Urothelium cell line (cell line): ENCODE data around the gene UHRF1.

Experiments
- DNase-seq: peaks from one replicate; pipeline ENCODE4 v3.0.0; 2011; ENCODE audit warnings: low spot score, mixed read lengths
- FAIRE-seq: peaks from 2 replicates; lab custom pipeline; 2011; peaks lifted over from hg19 to GRCh38; lab: Jason Lieb, UNC

UHRF1 gene

GRCh38 chr19:4986056-4986455 is 76.8 kb downstream of the UHRF1 start:
- DNase-seq (no peak), FAIRE-seq (no peak)

- FAIRE-seq: no peak
- no peak for DNase-seq
Measured at GRCh38 chr19:4986471-4986891, 77.2 kb downstream of the UHRF1 start.

- FAIRE-seq (no peak), DNase-seq (no peak)
Measured at GRCh38 chr19:4987256-4987655, 78.0 kb downstream of the UHRF1 start.

GRCh38 chr19:4987692-4988370 is 78.5 kb downstream of the UHRF1 start:
- DNase-seq (no peak), FAIRE-seq (no peak)

- FAIRE-seq (no peak), DNase-seq (no peak)
Measured at GRCh38 chr19:4988770-4989251, 79.5 kb downstream of the UHRF1 start.

- DNase-seq (no peak), FAIRE-seq (no peak)
Measured at GRCh38 chr19:4990306-4990705, 81.0 kb downstream of the UHRF1 start.

- no peak for FAIRE-seq
- no peak for DNase-seq
Measured at GRCh38 chr19:4991538-4991937, 82.2 kb downstream of the UHRF1 start.

GRCh38 chr19:4991996-4992698 is 82.8 kb downstream of the UHRF1 start:
- FAIRE-seq: no peak
- DNase-seq: no peak

- DNase-seq (no peak), FAIRE-seq (no peak)
Measured at GRCh38 chr19:4993683-4994082, 84.4 kb downstream of the UHRF1 start.

- DNase-seq (no peak), FAIRE-seq (no peak)
Measured at GRCh38 chr19:4996701-4997100, 87.4 kb downstream of the UHRF1 start.

- no peak for DNase-seq
- no peak for FAIRE-seq
Measured at GRCh38 chr19:4997297-4997696, 88.0 kb downstream of the UHRF1 start.

GRCh38 chr19:5000120-5000611 is 90.9 kb downstream of the UHRF1 start:
- DNase-seq (no peak), FAIRE-seq (peak; percentile 77)

GRCh38 chr19:5001615-5002014 is 92.3 kb downstream of the UHRF1 start:
- FAIRE-seq (no peak), DNase-seq (peak; percentile 48)

GRCh38 chr19:5002143-5002542 is 92.8 kb downstream of the UHRF1 start:
- FAIRE-seq: no peak
- peak; percentile 16 for DNase-seq

GRCh38 chr19:5003781-5004180 is 94.5 kb downstream of the UHRF1 start:
- no peak for FAIRE-seq
- DNase-seq: no peak

- FAIRE-seq (no peak), DNase-seq (no peak)
Measured at GRCh38 chr19:5005096-5005495, 95.8 kb downstream of the UHRF1 start.

- no peak for DNase-seq
- no peak for FAIRE-seq
Measured at GRCh38 chr19:5006201-5006600, 96.9 kb downstream of the UHRF1 start.

- FAIRE-seq (no peak), DNase-seq (no peak)
Measured at GRCh38 chr19:5006821-5007220, 97.5 kb downstream of the UHRF1 start.
